Osteoblast (primary cell): ENCODE measurements around the gene LRRC28. TPM values are rescaled to one million over a fixed set of nuclear protein-coding genes. Genes with fewer than 3 reads are reported as not detected.

Experiments used
- DNase-seq: peaks from one replicate; pipeline ENCODE4 v3.0.0; 2011; ENCODE audit warnings: low spot score, mixed read lengths; ENCODE audit not compliant: insufficient read length; ENCODE audit errors: missing footprints
- H2AFZ ChIP-seq: 2 replicates; pipeline ENCODE4 v1.6.0; 2011; ENCODE audit warnings: mild to moderate bottlenecking, low read length
- H3K27ac ChIP-seq: 2 replicates; pipeline ENCODE4 v1.5.1; 2011; ENCODE audit warnings: mild to moderate bottlenecking, low read depth, low read length, moderate library complexity
- H3K27me3 ChIP-seq: 2 replicates; pipeline ENCODE4 v1.6.0; 2012; ENCODE audit warnings: mild to moderate bottlenecking, control low read depth, inconsistent platforms, low read length, moderate library complexity; ENCODE audit not compliant: insufficient read depth
- H3K36me3 ChIP-seq: 2 replicates; pipeline ENCODE4 v1.5.1; 2011; ENCODE audit warnings: mild to moderate bottlenecking, low read length, control low read depth, moderate library complexity; ENCODE audit not compliant: insufficient read depth
- H3K4me1 ChIP-seq: 2 replicates; pipeline ENCODE4 v1.5.1; 2011; ENCODE audit warnings: mild to moderate bottlenecking, low read length, control low read depth, moderate library complexity; ENCODE audit not compliant: insufficient read depth
- H3K4me2 ChIP-seq: 2 replicates; pipeline ENCODE4 v1.6.0; 2011; ENCODE audit warnings: mild to moderate bottlenecking, low read length; ENCODE audit not compliant: insufficient read depth
- H3K4me3 ChIP-seq: fragments of 200-600 bp; sonication (generic); 3 replicates; pipeline ENCODE4 v1.5.1; 2012; ENCODE audit warnings: mild to moderate bottlenecking, low read length, inconsistent platforms; ENCODE audit not compliant: insufficient read depth
- H3K79me2 ChIP-seq: 2 replicates; pipeline ENCODE4 v1.6.0; 2012; ENCODE audit warnings: mild to moderate bottlenecking, low read length, control low read depth, inconsistent platforms; ENCODE audit not compliant: insufficient read depth
- H3K9me3 ChIP-seq: 2 replicates; pipeline ENCODE4 v1.5.1; 2011; ENCODE audit warnings: low read depth, low read length, control low read depth
- H4K20me1 ChIP-seq: 2 replicates; pipeline ENCODE4 v1.6.0; 2012; ENCODE audit warnings: mild to moderate bottlenecking, low read length, control low read depth; ENCODE audit not compliant: insufficient read depth
- total RNA-seq: library from RNA; depleted of rRNA; stranded (reverse); fragments of >200 nt; gene quantifications from 2 replicates; pipeline ENCODE4 v1.2.3, GENCODE V29; 2012
- TF ChIP-seq, protein P1 (sequence below): IDR thresholded peaks from 2 replicates; pipeline ENCODE4 v1.5.1; 2011; ENCODE audit warnings: mild to moderate bottlenecking, low read depth, low read length, moderate library complexity; ENCODE audit errors: extremely low read depth

Gene LRRC28
- total RNA-seq, 1 donor = 32.6 TPM

DNA sequence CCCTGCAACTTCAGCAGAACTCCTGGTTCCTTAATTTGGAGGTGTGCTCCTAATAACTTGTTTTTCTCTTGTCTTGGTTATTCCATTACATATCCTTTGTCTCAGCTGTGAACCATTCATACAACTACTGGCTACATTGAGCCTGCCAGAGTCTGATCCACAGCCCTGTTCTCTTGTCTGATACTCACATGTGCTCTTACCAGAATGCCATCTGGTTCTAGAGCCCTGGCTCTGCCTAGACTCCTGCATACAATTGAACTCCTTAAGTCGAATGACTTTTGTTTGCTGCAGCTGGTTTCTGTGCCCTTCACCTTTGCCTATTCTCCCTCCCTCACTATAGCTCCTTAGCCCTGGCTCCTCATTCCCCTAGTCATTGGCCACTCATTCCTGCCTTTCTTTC, 85.5 kb downstream of the LRRC28 start:
- no peaks in the 10 kb centered on the region for H4K20me1 ChIP-seq
- no peak overlapping the region for H2AFZ ChIP-seq
- no peak for DNase-seq
- H3K27me3 ChIP-seq = no peaks in the 10 kb centered on the region
- H3K9me3 ChIP-seq = no peaks in the 10 kb centered on the region
- no peaks in the 10 kb centered on the region for H3K36me3 ChIP-seq
- no peak overlapping the region for H3K27ac ChIP-seq
- peaks cover 16% of the 10 kb centered on the region for H3K4me1 ChIP-seq
- TF ChIP-seq, protein P1, sequence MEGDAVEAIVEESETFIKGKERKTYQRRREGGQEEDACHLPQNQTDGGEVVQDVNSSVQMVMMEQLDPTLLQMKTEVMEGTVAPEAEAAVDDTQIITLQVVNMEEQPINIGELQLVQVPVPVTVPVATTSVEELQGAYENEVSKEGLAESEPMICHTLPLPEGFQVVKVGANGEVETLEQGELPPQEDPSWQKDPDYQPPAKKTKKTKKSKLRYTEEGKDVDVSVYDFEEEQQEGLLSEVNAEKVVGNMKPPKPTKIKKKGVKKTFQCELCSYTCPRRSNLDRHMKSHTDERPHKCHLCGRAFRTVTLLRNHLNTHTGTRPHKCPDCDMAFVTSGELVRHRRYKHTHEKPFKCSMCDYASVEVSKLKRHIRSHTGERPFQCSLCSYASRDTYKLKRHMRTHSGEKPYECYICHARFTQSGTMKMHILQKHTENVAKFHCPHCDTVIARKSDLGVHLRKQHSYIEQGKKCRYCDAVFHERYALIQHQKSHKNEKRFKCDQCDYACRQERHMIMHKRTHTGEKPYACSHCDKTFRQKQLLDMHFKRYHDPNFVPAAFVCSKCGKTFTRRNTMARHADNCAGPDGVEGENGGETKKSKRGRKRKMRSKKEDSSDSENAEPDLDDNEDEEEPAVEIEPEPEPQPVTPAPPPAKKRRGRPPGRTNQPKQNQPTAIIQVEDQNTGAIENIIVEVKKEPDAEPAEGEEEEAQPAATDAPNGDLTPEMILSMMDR = no peak
- no peaks in the 10 kb centered on the region for H3K79me2 ChIP-seq
- no peak overlapping the region for H3K4me2 ChIP-seq
- no peak overlapping the region for H3K4me3 ChIP-seq

DNA sequence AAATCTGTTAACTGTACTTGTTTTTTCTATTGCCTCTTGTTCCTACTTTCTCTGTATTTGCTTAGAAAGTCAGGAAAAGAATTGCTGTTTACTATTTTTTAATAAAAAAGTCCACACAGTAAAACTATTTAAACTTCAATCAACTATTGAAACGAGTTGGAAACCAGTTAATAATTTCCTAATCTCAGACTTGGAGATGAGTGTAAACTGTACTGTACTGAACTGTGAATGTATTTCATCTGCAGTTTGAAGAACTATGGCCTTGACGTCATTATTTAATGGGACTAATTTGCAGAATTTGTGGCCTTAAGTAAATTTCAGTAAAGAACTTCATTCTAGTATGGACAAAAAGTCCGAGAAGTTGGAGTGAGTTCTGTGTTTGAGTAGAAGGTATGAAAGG, 89.1 kb downstream of the LRRC28 start:
- Histone ChIP-seq H3K4me2 (peak overlapping the region; percentile 47), H3K27me3 (no peaks in the 10 kb centered on the region), H3K4me1 (peaks cover 36% of the 10 kb centered on the region), H3K79me2 (no peaks in the 10 kb centered on the region), H3K27ac (peak overlapping the region; percentile 65), H3K36me3 (no peaks in the 10 kb centered on the region), H3K9me3 (no peaks in the 10 kb centered on the region), H2AFZ (no peak overlapping the region), H3K4me3 (peak overlapping the region; percentile 14), H4K20me1 (no peaks in the 10 kb centered on the region)
- DNase-seq = no peak
- TF ChIP-seq, protein P1 = no peak

DNA sequence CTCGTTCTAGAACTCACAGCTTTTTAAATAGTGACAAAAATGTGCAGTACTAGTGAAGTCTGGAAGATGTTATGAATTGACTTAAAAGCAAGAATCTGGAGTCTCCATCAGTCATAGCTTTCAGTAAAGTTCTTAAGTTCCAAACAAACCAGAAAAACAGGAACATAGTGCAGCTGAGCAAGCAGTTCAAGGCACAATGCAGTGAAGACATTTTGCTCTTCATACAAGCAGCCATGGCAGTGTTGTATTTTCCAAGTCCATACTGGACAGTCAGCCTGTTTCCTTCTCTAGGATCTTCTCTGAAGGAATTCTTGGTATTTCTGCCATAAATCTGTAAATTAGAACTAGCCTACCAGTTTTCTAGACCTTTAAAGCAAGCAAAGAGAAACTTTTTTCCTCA, 90.5 kb downstream of the LRRC28 start:
- no peaks in the 10 kb centered on the region for H4K20me1 ChIP-seq
- no peaks in the 10 kb centered on the region for H3K79me2 ChIP-seq
- TF ChIP-seq, protein P1 = no peak
- no peak overlapping the region for H3K27ac ChIP-seq
- H3K4me1 ChIP-seq = peaks cover 36% of the 10 kb centered on the region
- no peak for DNase-seq
- no peak overlapping the region for H3K4me2 ChIP-seq
- H3K4me3 ChIP-seq = no peak overlapping the region
- H3K36me3 ChIP-seq = no peaks in the 10 kb centered on the region
- H3K27me3 ChIP-seq = no peaks in the 10 kb centered on the region
- H3K9me3 ChIP-seq = no peaks in the 10 kb centered on the region
- H2AFZ ChIP-seq = peak overlapping the region; percentile 64

DNA sequence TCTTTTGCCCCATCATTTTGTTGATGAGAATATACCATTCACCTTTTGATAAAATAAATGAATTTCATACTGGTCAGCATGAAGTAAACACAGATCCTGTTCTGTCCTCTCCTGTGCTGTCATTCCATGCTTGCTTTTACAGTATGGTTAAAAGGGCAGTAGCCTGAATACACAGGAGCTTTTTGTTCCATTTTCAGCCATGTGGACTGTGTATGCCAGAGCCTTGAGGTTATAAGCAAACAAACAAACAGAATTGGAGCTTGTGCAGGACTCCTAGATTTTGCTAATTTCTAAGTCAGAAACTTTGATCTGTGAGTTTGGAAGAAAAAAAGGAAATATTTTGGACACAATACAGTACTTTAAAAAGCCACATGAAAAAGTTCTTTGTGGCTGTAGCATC, 91.9 kb downstream of the LRRC28 start:
- no peak overlapping the region for H3K27ac ChIP-seq
- TF ChIP-seq, protein P1 = no peak
- H3K9me3 ChIP-seq = no peaks in the 10 kb centered on the region
- no peaks in the 10 kb centered on the region for H3K27me3 ChIP-seq
- no peaks in the 10 kb centered on the region for H4K20me1 ChIP-seq
- no peak overlapping the region for H3K4me3 ChIP-seq
- peak overlapping the region; percentile 30 for H2AFZ ChIP-seq
- H3K4me2 ChIP-seq = peak overlapping the region; percentile 63
- no peaks in the 10 kb centered on the region for H3K36me3 ChIP-seq
- no peaks in the 10 kb centered on the region for H3K79me2 ChIP-seq
- DNase-seq = no peak
- peaks cover 36% of the 10 kb centered on the region for H3K4me1 ChIP-seq
